BE2C (cell line): ENCODE data around the gene PEX11A.

Source experiments
- DNase-seq: peaks from one replicate; pipeline ENCODE4 v3.0.0-alpha.2; 2020
- H3K27me3 ChIP-seq: fragments of 250-450 bp; sonication (Bioruptor Pico); 2 replicates; pipeline ENCODE4 v1.5.1; 2020; ENCODE audit warnings: mild to moderate bottlenecking
- H3K36me3 ChIP-seq: fragments of 250-450 bp; sonication (Bioruptor Pico); 2 replicates; pipeline ENCODE4 v1.5.1; 2020; ENCODE audit warnings: mild to moderate bottlenecking
- H3K4me1 ChIP-seq: fragments of 250-450 bp; sonication (Bioruptor Pico); 2 replicates; pipeline ENCODE4 v1.5.1; 2020
- H3K4me3 ChIP-seq: 2 replicates; pipeline ENCODE4 v1.5.1; 2011; ENCODE audit warnings: low read depth, low read length
- H3K9me3 ChIP-seq: fragments of 250-450 bp; sonication (Bioruptor Pico); 2 replicates; pipeline ENCODE4 v1.5.1; 2020
- TF ChIP-seq, protein P1 (sequence below): IDR thresholded peaks from 2 replicates; pipeline ENCODE4 v1.5.1; 2012; ENCODE audit warnings: mild to moderate bottlenecking, low read depth, low read length

Gene PEX11A

GRCh38 chr15:89657686-89658200, 32.8 kb downstream of the PEX11A start:
- no peaks in the 10 kb centered on the region for H3K9me3 ChIP-seq
- TF ChIP-seq, protein P1, sequence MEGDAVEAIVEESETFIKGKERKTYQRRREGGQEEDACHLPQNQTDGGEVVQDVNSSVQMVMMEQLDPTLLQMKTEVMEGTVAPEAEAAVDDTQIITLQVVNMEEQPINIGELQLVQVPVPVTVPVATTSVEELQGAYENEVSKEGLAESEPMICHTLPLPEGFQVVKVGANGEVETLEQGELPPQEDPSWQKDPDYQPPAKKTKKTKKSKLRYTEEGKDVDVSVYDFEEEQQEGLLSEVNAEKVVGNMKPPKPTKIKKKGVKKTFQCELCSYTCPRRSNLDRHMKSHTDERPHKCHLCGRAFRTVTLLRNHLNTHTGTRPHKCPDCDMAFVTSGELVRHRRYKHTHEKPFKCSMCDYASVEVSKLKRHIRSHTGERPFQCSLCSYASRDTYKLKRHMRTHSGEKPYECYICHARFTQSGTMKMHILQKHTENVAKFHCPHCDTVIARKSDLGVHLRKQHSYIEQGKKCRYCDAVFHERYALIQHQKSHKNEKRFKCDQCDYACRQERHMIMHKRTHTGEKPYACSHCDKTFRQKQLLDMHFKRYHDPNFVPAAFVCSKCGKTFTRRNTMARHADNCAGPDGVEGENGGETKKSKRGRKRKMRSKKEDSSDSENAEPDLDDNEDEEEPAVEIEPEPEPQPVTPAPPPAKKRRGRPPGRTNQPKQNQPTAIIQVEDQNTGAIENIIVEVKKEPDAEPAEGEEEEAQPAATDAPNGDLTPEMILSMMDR: no peak
- H3K4me1 ChIP-seq: no peaks in the 10 kb centered on the region
- no peak for DNase-seq
- no peaks in the 10 kb centered on the region for H3K36me3 ChIP-seq
- H3K4me3 ChIP-seq: no peak overlapping the region
- H3K27me3 ChIP-seq: no peaks in the 10 kb centered on the region

DNA sequence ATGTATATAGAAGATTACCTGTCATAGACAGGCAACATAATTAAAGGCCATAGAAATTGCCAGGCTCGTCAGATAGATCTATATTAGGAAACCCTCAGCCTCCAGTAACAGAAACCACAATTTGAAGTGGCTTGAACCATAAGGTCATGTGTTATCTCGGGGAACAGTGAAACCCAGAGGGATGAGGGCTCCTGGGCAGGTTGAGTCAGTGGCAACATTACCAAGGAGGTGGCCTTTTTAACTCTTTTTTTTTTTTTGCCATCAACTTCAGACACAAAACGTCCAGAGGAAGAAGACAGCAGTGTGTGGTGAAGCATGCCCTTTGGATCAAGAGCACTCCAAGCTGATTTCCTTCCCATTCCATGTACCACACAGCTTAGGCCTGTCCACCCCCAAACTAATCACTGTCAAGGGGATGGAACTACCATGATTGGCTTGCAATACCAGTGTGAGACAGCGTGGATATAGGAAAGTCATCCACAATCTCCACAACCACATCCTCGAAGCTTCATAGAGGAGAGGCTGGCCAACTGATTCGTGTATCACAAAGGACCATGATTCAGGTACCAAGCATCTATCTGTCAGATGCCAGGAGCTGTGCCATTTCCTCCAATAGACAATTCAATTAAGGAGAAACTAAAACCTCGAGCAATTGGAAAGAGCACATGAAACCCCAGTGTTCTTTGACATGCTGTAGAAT, 34.3 kb downstream of the PEX11A start:
- H3K4me3 ChIP-seq: no peak overlapping the region
- H3K27me3 ChIP-seq: no peaks in the 10 kb centered on the region
- no peaks in the 10 kb centered on the region for H3K4me1 ChIP-seq
- no peaks in the 10 kb centered on the region; the same call in 1 of the 2 replicates for H3K36me3 ChIP-seq
- TF ChIP-seq, protein P1: no peak
- no peaks in the 10 kb centered on the region for H3K9me3 ChIP-seq
- no peak for DNase-seq

GRCh38 chr15:89654847-89655805, 35.4 kb downstream of the PEX11A start, which contains the start of gene KIF7:
TSS of gene KIF7 (minus strand) at chr15:89655467. CDS start at chr15:89652930, 2,537 bp downstream.
- TF ChIP-seq, protein P1: no peak
- no peaks in the 10 kb centered on the region; the same call in 1 of the 2 replicates for H3K36me3 ChIP-seq
- no peaks in the 10 kb centered on the region for H3K9me3 ChIP-seq
- H3K4me1 ChIP-seq: no peaks in the 10 kb centered on the region
- peak; percentile 65 for DNase-seq
- H3K27me3 ChIP-seq: no peaks in the 10 kb centered on the region
- H3K4me3 ChIP-seq: peak within 1 kb of the TSS; percentile 72

GRCh38 chr15:89654301-89654761, 36.2 kb downstream of the PEX11A start:
- peak overlapping the region; percentile 72 for H3K4me3 ChIP-seq
- no peaks in the 10 kb centered on the region; the same call in 1 of the 2 replicates for H3K36me3 ChIP-seq
- H3K4me1 ChIP-seq: no peaks in the 10 kb centered on the region
- H3K27me3 ChIP-seq: no peaks in the 10 kb centered on the region
- TF ChIP-seq, protein P1: no peak
- no peaks in the 10 kb centered on the region for H3K9me3 ChIP-seq
- no peak for DNase-seq

DNA sequence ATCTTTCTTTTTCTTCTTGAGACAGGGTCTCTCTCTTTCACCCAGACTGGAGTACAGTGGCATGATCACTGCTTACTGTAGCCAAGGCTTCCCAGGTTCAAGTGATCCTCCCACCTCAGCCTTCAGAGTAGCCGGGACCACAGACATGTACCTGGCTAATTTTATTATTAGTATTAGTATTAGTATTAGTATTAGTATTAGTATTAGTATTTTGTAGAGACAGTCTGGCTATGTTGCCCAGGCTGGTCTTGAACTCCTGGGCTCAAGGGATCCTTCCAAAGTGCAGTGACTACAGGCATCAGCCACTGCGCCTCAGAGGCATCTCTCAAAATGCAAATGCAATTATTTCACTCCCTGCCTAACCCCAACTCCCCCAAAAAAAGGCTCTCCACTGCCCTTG, 37.0 kb downstream of the PEX11A start:
- Histone ChIP-seq H3K4me1 (no peaks in the 10 kb centered on the region), H3K4me3 (no peak overlapping the region), H3K27me3 (no peaks in the 10 kb centered on the region), H3K9me3 (no peaks in the 10 kb centered on the region), H3K36me3 (peaks cover 3% of the 10 kb centered on the region)
- DNase-seq: no peak
- TF ChIP-seq, protein P1: no peak
